Measurements from ENCODE around the gene NSMCE1.

Gene NSMCE1

DNA sequence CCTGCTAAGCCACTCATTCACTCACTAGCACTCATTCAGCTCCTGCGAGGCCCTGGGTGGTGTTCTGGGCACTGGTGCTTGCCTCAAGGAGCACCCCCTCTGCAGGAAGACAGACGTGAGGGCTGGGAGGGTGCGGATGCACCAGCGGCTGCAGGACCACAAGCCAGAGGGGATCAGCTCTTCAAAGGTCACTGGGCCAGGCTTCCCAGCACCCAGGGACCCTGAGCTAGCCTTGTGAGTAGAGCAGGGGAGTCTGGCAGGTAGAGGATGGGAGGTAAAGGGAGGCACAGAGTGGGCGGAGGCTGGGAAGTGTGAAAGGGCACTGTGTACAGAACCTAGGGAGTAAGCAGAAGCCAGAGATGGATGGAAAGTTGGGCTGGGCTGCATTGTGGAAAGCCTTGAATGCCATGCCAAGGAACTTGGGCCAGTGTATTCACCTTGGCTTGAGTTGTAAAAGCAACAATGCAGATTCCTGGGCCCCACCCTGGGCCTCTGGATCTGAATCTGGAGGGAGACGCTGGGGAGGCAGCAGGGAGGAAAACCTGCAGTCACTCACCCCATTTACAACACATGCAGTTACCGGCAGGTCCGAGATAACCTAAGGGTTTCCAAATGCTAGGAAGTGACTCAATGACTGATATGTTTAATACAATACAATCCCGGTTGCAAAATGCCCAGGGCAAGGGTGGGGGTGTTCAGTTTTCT, 46.9 kb upstream of the NSMCE1 start:
- Histone ChIP-seq H3K79me2 (no peaks in the 10 kb centered on the region), H3K27ac (peak overlapping the region; percentile 64), H3K4me3 (ENCODE audit: low read depth, low read length) (peak overlapping the region; percentile 79), H3K36me3 (ENCODE audit: control insufficient read depth, insufficient read depth, low read length) (no peaks in the 10 kb centered on the region), H3K4me2 (ENCODE audit: low read length) (peak overlapping the region; percentile 84), H3K9ac (no peak overlapping the region), H2AFZ (no peak overlapping the region), H3K27me3 (ENCODE audit: control insufficient read depth, insufficient read depth, low read length) (no peaks in the 10 kb centered on the region), H3K4me1 (peaks cover 11% of the 10 kb centered on the region), H3K9me3 (ENCODE audit: control insufficient read depth, low read length) (no peaks in the 10 kb centered on the region)
- TF ChIP-seq, protein P1, sequence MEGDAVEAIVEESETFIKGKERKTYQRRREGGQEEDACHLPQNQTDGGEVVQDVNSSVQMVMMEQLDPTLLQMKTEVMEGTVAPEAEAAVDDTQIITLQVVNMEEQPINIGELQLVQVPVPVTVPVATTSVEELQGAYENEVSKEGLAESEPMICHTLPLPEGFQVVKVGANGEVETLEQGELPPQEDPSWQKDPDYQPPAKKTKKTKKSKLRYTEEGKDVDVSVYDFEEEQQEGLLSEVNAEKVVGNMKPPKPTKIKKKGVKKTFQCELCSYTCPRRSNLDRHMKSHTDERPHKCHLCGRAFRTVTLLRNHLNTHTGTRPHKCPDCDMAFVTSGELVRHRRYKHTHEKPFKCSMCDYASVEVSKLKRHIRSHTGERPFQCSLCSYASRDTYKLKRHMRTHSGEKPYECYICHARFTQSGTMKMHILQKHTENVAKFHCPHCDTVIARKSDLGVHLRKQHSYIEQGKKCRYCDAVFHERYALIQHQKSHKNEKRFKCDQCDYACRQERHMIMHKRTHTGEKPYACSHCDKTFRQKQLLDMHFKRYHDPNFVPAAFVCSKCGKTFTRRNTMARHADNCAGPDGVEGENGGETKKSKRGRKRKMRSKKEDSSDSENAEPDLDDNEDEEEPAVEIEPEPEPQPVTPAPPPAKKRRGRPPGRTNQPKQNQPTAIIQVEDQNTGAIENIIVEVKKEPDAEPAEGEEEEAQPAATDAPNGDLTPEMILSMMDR (IDR thresholded peaks at IDR 0.05) = no peak

DNA sequence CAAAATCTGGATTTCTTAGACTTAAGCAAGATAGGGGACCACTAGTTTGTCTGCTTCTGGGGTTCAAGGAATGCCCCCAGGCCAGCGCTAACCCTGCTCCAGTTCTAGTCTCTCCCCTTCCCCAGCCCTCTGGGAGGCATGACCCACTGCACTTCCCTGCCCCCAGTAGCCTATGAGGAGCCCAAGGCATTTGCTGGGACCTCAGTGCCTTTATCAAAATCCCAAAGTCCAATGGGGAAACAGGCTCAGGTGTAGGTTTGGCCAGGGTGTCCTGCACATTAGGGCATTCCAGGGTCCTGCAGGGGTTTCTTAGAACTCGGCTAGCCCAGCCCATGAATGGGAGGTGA, 46.4 kb upstream of the NSMCE1 start:
- Histone ChIP-seq H3K9me3 (ENCODE audit: control insufficient read depth, low read length) (no peaks in the 10 kb centered on the region), H3K4me3 (ENCODE audit: low read depth, low read length) (peak overlapping the region; percentile 79), H2AFZ (no peak overlapping the region), H3K27ac (peak overlapping the region; percentile 64), H3K79me2 (no peaks in the 10 kb centered on the region), H3K4me2 (ENCODE audit: low read length) (peak overlapping the region; percentile 84), H3K27me3 (ENCODE audit: control insufficient read depth, insufficient read depth, low read length) (no peaks in the 10 kb centered on the region), H3K4me1 (peaks cover 11% of the 10 kb centered on the region), H3K9ac (no peak overlapping the region), H3K36me3 (ENCODE audit: control insufficient read depth, insufficient read depth, low read length) (no peaks in the 10 kb centered on the region)
- TF ChIP-seq, protein P1 (IDR thresholded peaks at IDR 0.05) = no peak

DNA sequence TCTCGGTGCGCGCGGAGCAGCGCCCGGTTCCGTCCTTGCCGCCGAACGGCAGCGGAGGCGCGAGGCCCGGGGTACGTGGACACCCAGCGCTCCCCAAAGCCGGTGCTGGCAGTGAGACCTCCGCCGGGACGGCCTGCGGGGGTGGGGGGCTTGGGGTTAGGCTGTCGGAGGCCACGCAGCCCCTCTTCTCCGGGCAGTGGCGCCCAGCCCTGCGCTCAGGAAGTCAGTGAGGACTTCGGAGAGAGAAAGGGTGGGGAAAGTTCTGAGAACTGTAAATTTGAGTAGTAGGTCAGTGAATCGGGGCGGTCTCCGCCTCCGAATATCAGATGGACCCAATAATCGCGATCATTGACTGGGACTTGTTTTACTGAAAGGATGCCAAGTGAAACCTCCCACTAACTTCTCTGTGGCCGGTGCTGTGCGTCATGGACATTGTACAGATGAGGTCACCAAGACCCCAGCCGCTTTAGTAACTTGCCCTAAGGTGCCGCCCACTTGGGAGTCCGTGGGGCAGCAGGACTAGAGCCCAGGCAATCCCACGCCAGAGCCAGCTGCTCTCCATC, 45.7 kb upstream of the NSMCE1 start:
- Histone ChIP-seq H3K4me2 (ENCODE audit: low read length) (peak overlapping the region; percentile 84), H3K79me2 (no peaks in the 10 kb centered on the region), H2AFZ (peak overlapping the region; percentile 97), H3K27me3 (ENCODE audit: control insufficient read depth, insufficient read depth, low read length) (no peaks in the 10 kb centered on the region), H3K27ac (peak overlapping the region; percentile 80), H3K9me3 (ENCODE audit: control insufficient read depth, low read length) (no peaks in the 10 kb centered on the region), H3K36me3 (ENCODE audit: control insufficient read depth, insufficient read depth, low read length) (no peaks in the 10 kb centered on the region), H3K9ac (no peak overlapping the region), H3K4me1 (peaks cover 11% of the 10 kb centered on the region), H3K4me3 (ENCODE audit: low read depth, low read length) (peak overlapping the region; percentile 79)
- TF ChIP-seq, protein P1 (IDR thresholded peaks at IDR 0.05) = no peak

DNA sequence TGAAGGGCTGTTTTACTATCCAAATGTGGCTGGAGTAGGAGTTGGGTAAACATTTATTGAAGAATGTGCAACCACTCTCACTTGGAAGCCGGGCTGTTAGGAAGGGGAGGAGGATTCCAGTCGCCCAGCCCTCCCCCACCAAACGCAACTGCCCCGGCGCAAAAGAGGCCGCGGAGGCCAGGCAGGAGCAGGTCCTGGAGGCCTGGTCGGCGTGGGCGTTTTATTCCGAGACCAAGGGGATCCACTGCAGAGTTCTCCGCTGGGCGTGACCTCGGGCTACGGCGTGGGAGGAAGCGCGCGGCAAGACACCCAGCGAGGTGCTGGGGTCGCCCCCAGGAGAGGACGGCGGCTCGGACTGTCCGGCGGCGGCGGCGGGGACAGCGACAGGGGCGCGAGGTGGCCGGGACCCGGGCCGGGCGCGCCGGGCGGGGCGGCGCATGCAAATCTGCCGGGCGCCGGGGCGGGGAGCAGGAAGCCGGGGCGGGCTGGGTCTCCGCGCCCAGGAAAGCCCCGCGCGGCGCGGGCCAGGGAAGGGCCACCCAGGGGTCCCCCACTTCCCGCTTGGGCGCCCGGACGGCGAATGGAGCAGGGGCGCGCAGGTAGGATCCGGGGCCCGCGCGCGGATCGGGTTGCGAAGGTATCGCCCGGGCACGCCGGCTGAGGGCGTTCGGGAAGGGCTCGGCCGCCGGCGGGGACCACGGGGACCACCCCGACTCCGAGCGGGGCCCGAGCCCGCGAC, 45.0 kb upstream of the NSMCE1 start, which contains the start of gene IL4R:
Gene IL4R, plus strand, starts transcription at position 553 of the 739 bp plus-strand sequence. CDS start 26,230 bp downstream, outside the sequence.
- peak within 1 kb of the TSS; percentile 80 for H3K27ac ChIP-seq
- no peaks in the 10 kb centered on the region for H3K27me3 ChIP-seq (ENCODE audit: control insufficient read depth, insufficient read depth, low read length)
- peaks cover 11% of the 10 kb centered on the region for H3K4me1 ChIP-seq
- no peaks in the 10 kb centered on the region for H3K36me3 ChIP-seq (ENCODE audit: control insufficient read depth, insufficient read depth, low read length)
- H3K79me2 ChIP-seq = no peaks in the 10 kb centered on the region
- H3K4me3 ChIP-seq (ENCODE audit: low read depth, low read length) = peak within 1 kb of the TSS; percentile 79
- no peaks in the 10 kb centered on the region for H3K9me3 ChIP-seq (ENCODE audit: control insufficient read depth, low read length)
- no peak within 1 kb of the TSS for H3K9ac ChIP-seq
- H2AFZ ChIP-seq = peak within 1 kb of the TSS; percentile 97
- H3K4me2 ChIP-seq (ENCODE audit: low read length) = peak within 1 kb of the TSS; percentile 84
- TF ChIP-seq, protein P1 (IDR thresholded peaks at IDR 0.05) = no peak

Measured in parathyroid adenoma (tissue), 2 donors.